Esophagus muscularis mucosa (tissue), 4 donors: Measurements from ENCODE around the gene TNNT3. TPM values are rescaled to one million over a fixed set of nuclear protein-coding genes. Genes with fewer than 3 reads are reported as not detected.

Experiments used
- DNase-seq: peaks from one replicate; pipeline ENCODE4 v3.0.0-alpha.2; 2017; ENCODE audit errors: extremely low spot score
- H3K27ac ChIP-seq, 4 donors: fragments of 200-600 bp; sonication (generic); replicated peaks in 1 of 4; 1 replicate in 3 of 4; 2 replicates in 1 of 4; pipeline ENCODE4 v1.5.1; 2016 to 2019; ENCODE audit warnings: mild to moderate bottlenecking in 1 of 4
- H3K27me3 ChIP-seq, 4 donors: fragments of 200-600 bp; sonication (generic); one replicate each; pipeline versions ENCODE4 v1.5.1 to v1.6.0; 2016 to 2019
- H3K36me3 ChIP-seq, 4 donors: fragments of 200-600 bp; sonication (generic); one replicate each; pipeline ENCODE4 v1.5.1; 2016 to 2019
- H3K4me1 ChIP-seq, 4 donors: fragments of 200-600 bp; sonication (generic); one replicate each; pipeline ENCODE4 v1.5.1; 2016 to 2019
- H3K4me3 ChIP-seq, 4 donors: fragments of 200-600 bp; sonication (generic); 1 replicate in 2 of 4; 2 replicates in 2 of 4; pipeline ENCODE4 v1.5.1; 2016 to 2019; ENCODE audit warnings: mild to moderate bottlenecking in 4 of 4, moderate library complexity in 1 of 4
- H3K9me3 ChIP-seq, 4 donors: fragments of 200-600 bp; sonication (generic); 1 replicate in 3 of 4; 2 replicates in 1 of 4; pipeline ENCODE4 v1.5.1; 2016 to 2019
- CTCF ChIP-seq, 3 experiments: fragments of 200-600 bp in 2 of 3; fragments of 450-650 bp in 1 of 3; sonication (generic) in 2 of 3; IDR thresholded peaks; one replicate each; pipeline ENCODE4 v1.5.1; 2017 to 2019; ENCODE audit warnings: antibody characterized with exemption in 3 of 3, mild to moderate bottlenecking in 2 of 3, moderate library complexity in 1 of 3
- EP300 ChIP-seq: sonication (generic); formaldehyde crosslinking; IDR thresholded peaks from one replicate; pipeline ENCODE4 v1.6.1; 2017; ENCODE audit warnings: antibody characterized with exemption
- POLR2A ChIP-seq: fragments of 450-650 bp; IDR thresholded peaks from one replicate; pipeline ENCODE4 v1.6.1; 2017; ENCODE audit warnings: antibody characterized with exemption, moderate library complexity, mild to moderate bottlenecking, low read depth
- POLR2AphosphoS5 ChIP-seq, 2 donors: sonication (generic); formaldehyde crosslinking; IDR thresholded peaks; one replicate each; pipeline ENCODE4 v1.6.1; 2017; ENCODE audit warnings: antibody characterized with exemption in 2 of 2
- WGBS: methylation state at CpG from one replicate; pipeline ENCODE4 v1.1.5; 2018; 5-methylcytosine and 5-hydroxymethylcytosine counted together
- intact Hi-C: fragments of 100-400 bp; cut with DNase I; formaldehyde crosslinking; loops from one replicate; pipeline ENCODE4 v1.15.1; 2023
- total RNA-seq, 4 donors: library from RNA; depleted of rRNA; stranded (reverse); fragments of >200 nt; gene quantifications; one replicate each; pipeline versions ENCODE4 v1.1.0 to v1.2.1, GENCODE V29; 2016

TNNT3 gene
- total RNA-seq, 4 donors from 2014 or later = 2.8 to 6.0 (median 3.6) TPM

DNA sequence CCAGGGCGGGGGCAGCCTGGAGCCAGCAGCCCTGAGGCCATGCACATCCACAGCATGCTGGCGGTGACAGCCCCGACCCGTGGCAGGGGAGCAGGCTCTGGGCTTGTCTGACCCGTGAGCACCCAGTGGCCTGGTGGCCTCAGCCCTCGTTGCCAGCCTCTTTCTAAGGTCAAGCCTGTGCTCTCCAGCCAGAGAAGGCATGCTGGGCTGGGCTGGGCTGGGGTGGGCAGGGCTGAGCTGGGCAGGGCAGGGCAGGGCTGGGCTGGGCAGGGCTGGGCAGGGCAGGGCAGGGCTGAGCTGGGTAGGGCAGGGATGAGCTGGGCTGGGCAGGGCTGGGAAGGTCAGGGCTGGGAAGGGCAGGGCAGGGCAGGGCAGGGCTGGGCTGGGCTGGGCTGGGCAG, 67.5 kb downstream of the TNNT3 start:
- WGBS = no CpG with 5 or more reads among the region's 6 CpGs
- Histone ChIP-seq H3K4me3 (no peak overlapping the region), H3K27me3 (no peaks in the 10 kb centered on the region), H3K9me3 (no peaks in the 10 kb centered on the region), H3K36me3 (no peaks in the 10 kb centered on the region), H3K27ac (no peak overlapping the region), H3K4me1 (no peaks in the 10 kb centered on the region)
- no peak for DNase-seq
- TF ChIP-seq POLR2A (no peak), POLR2AphosphoS5 (IDR thresholded peaks at IDR 0.05) (no peak), EP300 (no peak), CTCF (IDR thresholded peaks at IDR 0.05) (no peak)
- intact Hi-C loops = no loop called here

DNA sequence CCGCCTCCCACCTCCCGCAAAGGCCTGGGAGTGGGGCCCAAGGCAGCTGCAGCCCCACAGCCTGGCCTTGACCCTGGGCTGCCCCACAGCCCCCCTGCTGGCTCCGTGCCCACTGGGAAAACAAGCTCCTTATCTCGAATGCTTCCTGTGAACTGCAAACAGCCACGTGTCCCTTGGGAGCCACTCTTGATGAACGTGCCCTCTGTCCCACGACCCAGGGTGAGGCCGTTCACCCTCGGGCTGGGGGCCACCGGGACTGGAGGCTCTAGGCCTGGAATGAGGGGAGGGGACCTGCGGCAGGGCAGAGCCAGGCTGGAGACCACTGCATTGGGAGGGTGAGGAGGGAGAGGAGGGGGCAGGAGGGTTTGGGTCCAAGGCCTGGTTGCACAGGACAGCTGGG, 68.7 kb downstream of the TNNT3 start:
- TF ChIP-seq CTCF (IDR thresholded peaks at IDR 0.05) (no peak), POLR2A (no peak), EP300 (no peak), POLR2AphosphoS5 (IDR thresholded peaks at IDR 0.05) (no peak)
- Histone ChIP-seq H3K36me3 (no peaks in the 10 kb centered on the region), H3K4me3 (no peak overlapping the region), H3K27me3 (no peaks in the 10 kb centered on the region), H3K27ac (no peak overlapping the region), H3K9me3 (no peaks in the 10 kb centered on the region), H3K4me1 (no peaks in the 10 kb centered on the region)
- no CpG with 5 or more reads among the region's 11 CpGs for WGBS
- intact Hi-C loops = no loop called here
- no peak for DNase-seq

Other genes with a start within 250 kb of the TNNT3 start
- not detected for gene KRTAP5-6, start 222.5 kb upstream of the TNNT3 start, total RNA-seq
- under 1 TPM; 0.42 to 0.58 (median 0.54) TPM for gene IFITM10, start 169.1 kb upstream of the TNNT3 start, total RNA-seq
- gene CTSD, start 155.8 kb upstream of the TNNT3 start, total RNA-seq = 100 to 1,000 TPM; 186 to 338 (median 270) TPM
- not detected for gene SYT8, start 84.7 kb upstream of the TNNT3 start, total RNA-seq
- gene TNNI2, start 80.7 kb upstream of the TNNT3 start, total RNA-seq = 1 to 10 TPM in 1 of 4 donors, not detected in 3; 4.2 TPM
- 10 to 100 TPM; 10.3 to 36.5 (median 35.4) TPM for gene LSP1, start 66.6 kb upstream of the TNNT3 start, total RNA-seq
- gene PRR33, start 27.8 kb upstream of the TNNT3 start, total RNA-seq = not detected
- 100 to 1,000 TPM in 1 of 4 donors, 10 to 100 TPM in 3; 82.0 to 153 (median 92.4) TPM for gene MRPL23, start 27.6 kb downstream of the TNNT3 start, total RNA-seq
- gene H19, start 78.1 kb downstream of the TNNT3 start, total RNA-seq = 100 to 1,000 TPM; 372 to 753 (median 391) TPM
- 10 to 100 TPM; 25.5 to 59.6 (median 33.0) TPM for gene IGF2, start 219.7 kb downstream of the TNNT3 start, total RNA-seq
- not detected for gene INS, start 241.5 kb downstream of the TNNT3 start, total RNA-seq